ENCODE measurements around the gene CSTF1.

GRCh38 chr20:56350842-56351241 is 41.6 kb upstream of the CSTF1 start:
- no peak for TF ChIP-seq SIN3A (conservative IDR thresholded peaks at IDR 0.05 in 1 of 2, IDR thresholded peaks at IDR 0.05 in 1 of 2; ENCODE audit: low read depth in 1 of 2, low read length in 2 of 2)
- TF ChIP-seq EP300 (IDR thresholded peaks at IDR 0.05; ENCODE audit: borderline replicate concordance in 1 of 2, low read depth in 2 of 2, low read length in 2 of 2) = no peak
- no peak for TF ChIP-seq USF2 (IDR thresholded peaks at IDR 0.05; ENCODE audit: low read length)
- no peak for TF ChIP-seq POLR2AphosphoS5 (IDR thresholded peaks at IDR 0.05; ENCODE audit: low read depth, low read length)
- TF ChIP-seq RAD21 (IDR thresholded peaks at IDR 0.05 in 1 of 2, conservative IDR thresholded peaks at IDR 0.05 in 1 of 2; ENCODE audit: low read depth in 2 of 2, low read length in 2 of 2) = no peak
- no peak for TF ChIP-seq EZH2 (IDR thresholded peaks at IDR 0.05; ENCODE audit: low read depth, low read length, severe bottlenecking)
- TF ChIP-seq YY1 (IDR thresholded peaks at IDR 0.05; ENCODE audit: low read depth, low read length) = no peak
- TF ChIP-seq TAF1 (IDR thresholded peaks at IDR 0.05; ENCODE audit: low read depth, low read length) = no peak
- TF ChIP-seq CTCF (IDR thresholded peaks at IDR 0.05; ENCODE audit: control extremely low read depth in 1 of 3, insufficient read depth in 1 of 3, low read depth in 1 of 3, low read length in 3 of 3) = no peak
- no peak for TF ChIP-seq GABPA (IDR thresholded peaks at IDR 0.05; ENCODE audit: borderline replicate concordance, insufficient read depth, low read length)
- no peak for TF ChIP-seq MAFK (IDR thresholded peaks at IDR 0.05; ENCODE audit: low read depth, low read length)
- TF ChIP-seq CREB1 (IDR thresholded peaks at IDR 0.05) = no peak
- no peak for TF ChIP-seq POLR2A (IDR thresholded peaks at IDR 0.05; ENCODE audit: control extremely low read depth in 1 of 2, low read depth in 2 of 2, low read length in 2 of 2)
- no peak for TF ChIP-seq CEBPB (IDR thresholded peaks at IDR 0.05; ENCODE audit: low read depth, low read length)
